ENCODE measurements around the gene ITGB4.

DNA sequence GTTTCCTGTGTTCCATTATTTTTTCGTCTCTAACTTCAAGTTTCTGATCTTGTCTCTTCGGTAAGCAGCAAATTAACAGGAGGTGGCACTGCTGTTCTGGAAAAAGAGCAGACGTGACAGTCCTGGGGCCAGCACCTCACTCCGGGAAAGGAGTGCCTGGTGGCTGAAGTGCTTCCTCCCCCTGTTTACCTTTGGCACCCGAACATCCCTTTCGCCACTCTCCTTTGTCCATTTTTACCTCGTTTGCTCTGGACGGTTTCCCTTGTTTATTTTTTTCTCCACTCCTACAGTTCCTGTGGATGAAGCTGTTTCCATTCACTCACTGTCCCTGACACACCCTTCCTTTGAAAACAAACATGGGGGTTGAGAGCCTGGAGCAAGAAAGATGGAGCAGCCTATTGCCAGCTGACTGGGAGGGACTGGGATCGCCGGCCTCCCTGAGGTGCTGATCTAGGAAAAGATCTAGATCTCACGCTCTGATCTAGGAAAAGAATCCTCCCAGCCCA, 41.5 kb upstream of the ITGB4 start:
- TF ChIP-seq, protein P1, sequence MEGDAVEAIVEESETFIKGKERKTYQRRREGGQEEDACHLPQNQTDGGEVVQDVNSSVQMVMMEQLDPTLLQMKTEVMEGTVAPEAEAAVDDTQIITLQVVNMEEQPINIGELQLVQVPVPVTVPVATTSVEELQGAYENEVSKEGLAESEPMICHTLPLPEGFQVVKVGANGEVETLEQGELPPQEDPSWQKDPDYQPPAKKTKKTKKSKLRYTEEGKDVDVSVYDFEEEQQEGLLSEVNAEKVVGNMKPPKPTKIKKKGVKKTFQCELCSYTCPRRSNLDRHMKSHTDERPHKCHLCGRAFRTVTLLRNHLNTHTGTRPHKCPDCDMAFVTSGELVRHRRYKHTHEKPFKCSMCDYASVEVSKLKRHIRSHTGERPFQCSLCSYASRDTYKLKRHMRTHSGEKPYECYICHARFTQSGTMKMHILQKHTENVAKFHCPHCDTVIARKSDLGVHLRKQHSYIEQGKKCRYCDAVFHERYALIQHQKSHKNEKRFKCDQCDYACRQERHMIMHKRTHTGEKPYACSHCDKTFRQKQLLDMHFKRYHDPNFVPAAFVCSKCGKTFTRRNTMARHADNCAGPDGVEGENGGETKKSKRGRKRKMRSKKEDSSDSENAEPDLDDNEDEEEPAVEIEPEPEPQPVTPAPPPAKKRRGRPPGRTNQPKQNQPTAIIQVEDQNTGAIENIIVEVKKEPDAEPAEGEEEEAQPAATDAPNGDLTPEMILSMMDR (IDR thresholded peaks at IDR 0.05): peak in 2 of 4 experiments; percentile 7 to 37
- no peak for TF ChIP-seq POLR2A (IDR thresholded peaks at IDR 0.05)
- no peak for TF ChIP-seq EP300 (IDR thresholded peaks at IDR 0.05)
- TF ChIP-seq POLR2AphosphoS5 (IDR thresholded peaks at IDR 0.05): no peak

All from gastroesophageal sphincter (tissue), 3 donors.